Measurements from ENCODE around the gene PELI2. TPM values are rescaled to one million over a fixed set of nuclear protein-coding genes. Genes with fewer than 3 reads are reported as not detected.

The PELI2 gene
- total RNA-seq, 4 donors from 2014 or later: 2.5 to 5.8 (median 4.2) TPM

GRCh38 chr14:56145181-56145769 is 27.1 kb downstream of the PELI2 start:
- no peak for ATAC-seq
- intact Hi-C loops (cut with DNase I; ENCODE audit: low total_unique reads): no loop called here

GRCh38 chr14:56145965-56146364 is 27.8 kb downstream of the PELI2 start:
- TF ChIP-seq CTCF (IDR thresholded peaks at IDR 0.05 in 4 of 5, conservative IDR thresholded peaks at IDR 0.05 in 1 of 5) (no peak), POLR2A (IDR thresholded peaks at IDR 0.05) (no peak)
- no peak for ATAC-seq
- Histone ChIP-seq H3K27ac (no peak overlapping the region), H3K36me3 (no peaks in the 10 kb centered on the region), H3K4me3 (no peak overlapping the region), H3K27me3 (no peaks in the 10 kb centered on the region), H3K9me3 (no peaks in the 10 kb centered on the region), H3K4me1 (peaks cover 0 to 5% of the 10 kb centered on the region in 2 donors)
- DNase-seq: no peak
- in situ Hi-C loops (cut with MboI; ENCODE audit: low sequenced_read_pairs in 4 of 4) (no loop called here), intact Hi-C loops (cut with DNase I; ENCODE audit: low total_unique reads) (no loop called here)

More at GRCh38 chr14:56145181-56145769, 27.1 kb downstream of the PELI2 start:
- Histone ChIP-seq H3K9me3 (no peaks in the 10 kb centered on the region), H3K4me1 (peaks cover 0 to 5% of the 10 kb centered on the region in 2 donors), H3K27ac (no peak overlapping the region), H3K27me3 (no peaks in the 10 kb centered on the region), H3K4me3 (no peak overlapping the region), H3K36me3 (no peaks in the 10 kb centered on the region)
- no peak for DNase-seq
- TF ChIP-seq CTCF (IDR thresholded peaks at IDR 0.05 in 4 of 5, conservative IDR thresholded peaks at IDR 0.05 in 1 of 5): no peak
- TF ChIP-seq POLR2A (IDR thresholded peaks at IDR 0.05): no peak
- in situ Hi-C loops (cut with MboI; ENCODE audit: low sequenced_read_pairs in 4 of 4): no loop called here

- H3K4me3 ChIP-seq: no peak overlapping the region
- ATAC-seq: no peak
- H3K9me3 ChIP-seq: no peaks in the 10 kb centered on the region
- intact Hi-C loops (cut with DNase I; ENCODE audit: low total_unique reads): no loop called here
- no peaks in the 10 kb centered on the region for H3K36me3 ChIP-seq
- no peak for TF ChIP-seq CTCF (IDR thresholded peaks at IDR 0.05 in 4 of 5, conservative IDR thresholded peaks at IDR 0.05 in 1 of 5)
- no peak for TF ChIP-seq POLR2A (IDR thresholded peaks at IDR 0.05)
- H3K27me3 ChIP-seq: no peaks in the 10 kb centered on the region
- H3K27ac ChIP-seq: no peak overlapping the region
- no peak for DNase-seq
- in situ Hi-C loops (cut with MboI; ENCODE audit: low sequenced_read_pairs in 4 of 4): no loop called here
- peaks cover 0 to 5% of the 10 kb centered on the region in 2 donors for H3K4me1 ChIP-seq
Measured at GRCh38 chr14:56147449-56147848, 29.2 kb downstream of the PELI2 start.

- no peak for TF ChIP-seq CTCF (IDR thresholded peaks at IDR 0.05 in 4 of 5, conservative IDR thresholded peaks at IDR 0.05 in 1 of 5)
- TF ChIP-seq POLR2A (IDR thresholded peaks at IDR 0.05): no peak
- Histone ChIP-seq H3K9me3 (no peaks in the 10 kb centered on the region), H3K4me3 (no peak overlapping the region), H3K27me3 (no peaks in the 10 kb centered on the region), H3K27ac (no peak overlapping the region), H3K4me1 (peaks cover 0 to 5% of the 10 kb centered on the region in 2 donors), H3K36me3 (no peaks in the 10 kb centered on the region)
- DNase-seq (no peak), ATAC-seq (no peak)
- in situ Hi-C loops (cut with MboI; ENCODE audit: low sequenced_read_pairs in 4 of 4) (no loop called here), intact Hi-C loops (cut with DNase I; ENCODE audit: low total_unique reads) (no loop called here)
Measured at GRCh38 chr14:56147986-56148901, 30.0 kb downstream of the PELI2 start.
